Gastrocnemius medialis (tissue), 4 donors: ENCODE measurements around the gene VEGFA.

Source experiments
- CTCF ChIP-seq, 5 experiments: fragments of 450-650 bp in 3 of 5; fragments of 200-600 bp in 2 of 5; sonication (generic) in 2 of 5; IDR thresholded peaks in 4 of 5; conservative IDR thresholded peaks in 1 of 5; 1 replicate in 4 of 5; 2 replicates in 1 of 5; pipeline ENCODE4 v1.5.1; 2016 to 2019; ENCODE audit warnings: antibody characterized with exemption in 5 of 5, mild to moderate bottlenecking in 3 of 5, moderate library complexity in 3 of 5
- POLR2A ChIP-seq, 2 donors: fragments of 450-650 bp; IDR thresholded peaks; one replicate each; pipeline ENCODE4 v1.6.1; 2017; ENCODE audit warnings: antibody characterized with exemption in 2 of 2, mild to moderate bottlenecking in 2 of 2, moderate library complexity in 2 of 2

- no peak for TF ChIP-seq CTCF (IDR thresholded peaks at IDR 0.05 in 4 of 5, conservative IDR thresholded peaks at IDR 0.05 in 1 of 5)
- TF ChIP-seq POLR2A (IDR thresholded peaks at IDR 0.05) = no peak
Observed at GRCh38 chr6:43829470-43829869, 59.5 kb downstream of the VEGFA start.
